ENCODE measurements around the gene WLS.

DNA sequence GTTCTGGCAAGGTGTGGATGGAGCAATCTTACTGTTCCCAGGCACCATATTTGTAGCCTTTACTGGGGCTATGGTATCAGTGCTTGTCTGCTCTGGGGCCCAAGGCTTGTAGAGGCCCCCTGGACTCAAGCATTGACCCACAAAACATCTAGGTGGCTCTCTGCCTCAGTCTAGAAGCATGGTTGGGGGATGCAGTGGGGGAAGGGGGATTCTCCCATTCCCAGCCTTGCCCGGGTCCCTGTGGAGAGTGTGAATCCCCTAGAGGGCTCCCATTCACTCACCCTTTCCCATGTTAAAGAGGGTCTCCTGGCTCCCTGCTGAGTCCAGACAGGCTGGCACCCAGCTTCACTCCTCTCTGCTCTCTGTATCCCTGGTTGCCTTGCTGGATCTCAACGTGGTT, 153.7 kb downstream of the WLS start:
- TF ChIP-seq ZNF274 (IDR thresholded peaks at IDR 0.05; ENCODE audit: low read depth, low read length) (no peak), SUZ12 (IDR thresholded peaks at IDR 0.05; ENCODE audit: extremely low read depth, insufficient read depth, insufficient read length) (no peak)
